ENCODE results near the gene SPPL3.

DNA sequence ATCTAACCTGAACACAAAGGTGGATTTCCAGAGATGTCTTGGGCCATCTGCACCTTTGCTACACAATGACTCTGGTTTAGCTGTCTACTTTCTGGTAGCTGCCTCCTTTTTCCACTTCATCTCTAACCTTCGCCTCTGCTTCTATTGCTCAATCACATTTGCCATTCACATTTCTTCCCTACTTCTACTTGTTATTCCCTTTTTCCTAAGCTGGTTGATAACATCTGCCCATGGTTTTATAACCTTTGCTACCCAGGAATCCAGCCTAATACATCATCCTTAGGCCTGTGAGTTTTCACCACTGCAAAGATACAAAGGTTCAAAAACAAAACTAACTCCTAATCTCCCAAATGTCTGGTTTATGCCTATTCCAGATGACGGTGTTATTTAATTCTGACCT, 13.2 kb downstream of the SPPL3 start:
- TF ChIP-seq, protein P1, sequence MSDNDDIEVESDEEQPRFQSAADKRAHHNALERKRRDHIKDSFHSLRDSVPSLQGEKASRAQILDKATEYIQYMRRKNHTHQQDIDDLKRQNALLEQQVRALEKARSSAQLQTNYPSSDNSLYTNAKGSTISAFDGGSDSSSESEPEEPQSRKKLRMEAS (IDR thresholded peaks at IDR 0.05) = no peak
- no peak for TF ChIP-seq TAF1 (IDR thresholded peaks at IDR 0.05; ENCODE audit: low read depth)
- TF ChIP-seq, protein P2, sequence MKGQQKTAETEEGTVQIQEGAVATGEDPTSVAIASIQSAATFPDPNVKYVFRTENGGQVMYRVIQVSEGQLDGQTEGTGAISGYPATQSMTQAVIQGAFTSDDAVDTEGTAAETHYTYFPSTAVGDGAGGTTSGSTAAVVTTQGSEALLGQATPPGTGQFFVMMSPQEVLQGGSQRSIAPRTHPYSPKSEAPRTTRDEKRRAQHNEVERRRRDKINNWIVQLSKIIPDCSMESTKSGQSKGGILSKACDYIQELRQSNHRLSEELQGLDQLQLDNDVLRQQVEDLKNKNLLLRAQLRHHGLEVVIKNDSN (IDR thresholded peaks at IDR 0.05) = no peak
